ENCODE measurements around the gene OTUD6A.
A peak's percentile ranks its signal among the peaks of the same experiment; 100 is the strongest.

Gene OTUD6A

DNA sequence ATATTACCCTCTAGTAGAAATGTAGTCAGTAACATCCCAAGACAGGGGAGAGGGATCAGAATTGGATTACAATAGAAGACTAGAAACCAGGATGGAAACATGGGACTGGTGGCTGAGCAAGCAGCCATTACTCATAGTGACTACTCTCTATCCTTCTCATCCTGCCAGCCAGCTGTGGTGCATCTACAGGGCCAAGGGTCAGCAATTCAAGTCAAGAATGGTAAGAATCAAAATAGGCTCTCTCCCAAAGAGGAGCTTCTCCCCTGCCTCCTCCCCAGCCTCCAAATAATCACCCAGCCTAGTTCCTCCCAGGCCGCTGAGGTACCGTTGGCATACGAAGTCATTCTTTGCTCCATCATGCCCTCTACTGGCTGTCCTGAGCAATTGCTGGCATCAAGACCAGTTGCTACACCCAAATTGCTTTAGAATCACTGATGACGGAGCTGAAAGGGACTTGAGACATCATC lies 31.9 kb upstream of the OTUD6A start:
- Histone ChIP-seq H3F3A (ENCODE audit: low read depth) (no peaks in the 10 kb centered on the region), H3K27me3 (ENCODE audit: insufficient read depth, low read length, poor library complexity, severe bottlenecking) (no peaks in the 10 kb centered on the region), H3K9me2 (replicated peaks; ENCODE audit: low read depth, low read length) (no peaks in the 10 kb centered on the region), H3K4me1 (ENCODE audit: insufficient read depth, low read length, poor library complexity, severe bottlenecking) (no peaks in the 10 kb centered on the region), H4K20me1 (ENCODE audit: insufficient read depth, low read length, poor library complexity, severe bottlenecking) (no peaks in the 10 kb centered on the region), H3K36me3 (ENCODE audit: insufficient read depth, low read length) (no peaks in the 10 kb centered on the region), H3K4me3 (ENCODE audit: low read length, poor library complexity, severe bottlenecking) (no peak overlapping the region), H3K9me3 (ENCODE audit: insufficient read depth, low read depth, low read length) (no peaks in the 10 kb centered on the region), H3K9ac (ENCODE audit: low read depth, low read length, poor library complexity, severe bottlenecking) (no peak overlapping the region), H3K4me2 (ENCODE audit: low read depth, low read length, poor library complexity, severe bottlenecking) (no peak overlapping the region), H2AFZ (ENCODE audit: low read length) (peak overlapping the region; percentile 65; the same call in 1 of the 2 replicates), H3K79me2 (ENCODE audit: insufficient read depth, low read length) (no peaks in the 10 kb centered on the region)
- TF ChIP-seq, protein P1, sequence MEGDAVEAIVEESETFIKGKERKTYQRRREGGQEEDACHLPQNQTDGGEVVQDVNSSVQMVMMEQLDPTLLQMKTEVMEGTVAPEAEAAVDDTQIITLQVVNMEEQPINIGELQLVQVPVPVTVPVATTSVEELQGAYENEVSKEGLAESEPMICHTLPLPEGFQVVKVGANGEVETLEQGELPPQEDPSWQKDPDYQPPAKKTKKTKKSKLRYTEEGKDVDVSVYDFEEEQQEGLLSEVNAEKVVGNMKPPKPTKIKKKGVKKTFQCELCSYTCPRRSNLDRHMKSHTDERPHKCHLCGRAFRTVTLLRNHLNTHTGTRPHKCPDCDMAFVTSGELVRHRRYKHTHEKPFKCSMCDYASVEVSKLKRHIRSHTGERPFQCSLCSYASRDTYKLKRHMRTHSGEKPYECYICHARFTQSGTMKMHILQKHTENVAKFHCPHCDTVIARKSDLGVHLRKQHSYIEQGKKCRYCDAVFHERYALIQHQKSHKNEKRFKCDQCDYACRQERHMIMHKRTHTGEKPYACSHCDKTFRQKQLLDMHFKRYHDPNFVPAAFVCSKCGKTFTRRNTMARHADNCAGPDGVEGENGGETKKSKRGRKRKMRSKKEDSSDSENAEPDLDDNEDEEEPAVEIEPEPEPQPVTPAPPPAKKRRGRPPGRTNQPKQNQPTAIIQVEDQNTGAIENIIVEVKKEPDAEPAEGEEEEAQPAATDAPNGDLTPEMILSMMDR (conservative IDR thresholded peaks at IDR 0.05; ENCODE audit: low read length) = peak; percentile 73
- no peak for TF ChIP-seq EZH2phosphoT487 (IDR thresholded peaks at IDR 0.05; ENCODE audit: borderline replicate concordance)

DNA sequence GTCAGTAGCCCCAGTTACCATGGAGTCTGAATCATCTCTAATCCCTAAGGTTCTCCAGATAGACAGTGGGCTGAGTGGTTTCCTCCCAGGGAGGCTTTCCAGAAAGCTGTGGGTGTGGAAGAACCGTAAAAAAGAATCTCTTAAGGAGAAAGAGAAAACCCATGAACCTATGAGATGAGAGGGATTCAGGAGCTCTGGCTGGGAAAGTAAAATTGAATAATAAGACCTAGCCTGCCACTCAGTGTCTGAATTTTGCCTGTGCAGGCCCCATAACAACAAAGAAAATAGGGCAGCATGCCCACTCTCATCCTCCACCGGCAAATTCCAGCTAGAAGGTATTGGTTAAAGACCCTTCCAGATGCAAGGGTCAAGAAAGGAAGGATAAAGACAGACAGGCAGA lies 29.5 kb upstream of the OTUD6A start:
- Histone ChIP-seq H3K79me2 (ENCODE audit: insufficient read depth, low read length) (no peaks in the 10 kb centered on the region), H3K4me3 (ENCODE audit: low read length, poor library complexity, severe bottlenecking) (no peak overlapping the region), H3K9me2 (replicated peaks; ENCODE audit: low read depth, low read length) (no peaks in the 10 kb centered on the region), H3K4me2 (ENCODE audit: low read depth, low read length, poor library complexity, severe bottlenecking) (no peak overlapping the region), H3K27me3 (ENCODE audit: insufficient read depth, low read length, poor library complexity, severe bottlenecking) (no peaks in the 10 kb centered on the region), H3K9me3 (ENCODE audit: insufficient read depth, low read depth, low read length) (no peaks in the 10 kb centered on the region), H3K36me3 (ENCODE audit: insufficient read depth, low read length) (no peaks in the 10 kb centered on the region), H2AFZ (ENCODE audit: low read length) (no peak overlapping the region), H4K20me1 (ENCODE audit: insufficient read depth, low read length, poor library complexity, severe bottlenecking) (no peaks in the 10 kb centered on the region), H3F3A (ENCODE audit: low read depth) (no peaks in the 10 kb centered on the region), H3K4me1 (ENCODE audit: insufficient read depth, low read length, poor library complexity, severe bottlenecking) (no peaks in the 10 kb centered on the region), H3K9ac (ENCODE audit: low read depth, low read length, poor library complexity, severe bottlenecking) (no peak overlapping the region)
- TF ChIP-seq EZH2phosphoT487 (IDR thresholded peaks at IDR 0.05; ENCODE audit: borderline replicate concordance) = no peak
- TF ChIP-seq, protein P1 (conservative IDR thresholded peaks at IDR 0.05; ENCODE audit: low read length) = no peak

DNA sequence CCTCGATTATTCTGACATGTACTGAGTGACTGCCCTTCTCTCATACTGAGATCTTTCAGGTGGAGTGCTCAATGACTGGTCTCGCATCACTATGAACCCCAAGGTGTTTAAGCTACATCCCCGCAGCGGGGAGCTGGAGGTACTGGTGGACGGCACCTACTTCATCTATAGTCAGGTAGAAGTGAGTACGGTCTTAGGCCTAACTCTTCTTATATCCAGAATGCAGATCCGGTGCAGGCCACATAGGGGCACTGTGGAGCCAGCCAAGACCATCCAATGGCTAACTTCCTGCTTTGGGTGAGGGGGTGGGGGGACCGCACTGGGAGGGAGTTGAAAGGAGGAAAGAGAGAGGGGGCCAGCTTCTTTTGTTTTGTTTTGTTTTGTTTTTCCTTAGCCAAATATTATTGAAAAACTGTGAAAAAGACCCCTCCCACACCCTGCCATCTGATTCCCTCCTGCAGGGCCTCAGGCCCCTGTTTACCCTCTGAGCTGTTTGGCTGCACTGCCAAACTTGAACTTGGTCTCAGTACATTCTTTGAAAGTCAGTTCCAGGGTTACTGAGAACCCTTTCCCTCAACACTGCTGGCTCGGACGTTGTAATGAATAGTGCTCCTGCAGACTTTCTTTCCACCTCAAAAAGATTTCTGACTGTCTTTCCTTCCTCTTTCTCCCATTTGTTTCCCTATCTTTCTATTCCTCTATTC lies 28.8 kb upstream of the OTUD6A start:
- no peaks in the 10 kb centered on the region for H3K4me1 ChIP-seq (ENCODE audit: insufficient read depth, low read length, poor library complexity, severe bottlenecking)
- H3K9ac ChIP-seq (ENCODE audit: low read depth, low read length, poor library complexity, severe bottlenecking) = no peak overlapping the region
- no peaks in the 10 kb centered on the region for H3K27me3 ChIP-seq (ENCODE audit: insufficient read depth, low read length, poor library complexity, severe bottlenecking)
- no peaks in the 10 kb centered on the region for H3K9me2 ChIP-seq (replicated peaks; ENCODE audit: low read depth, low read length)
- no peak overlapping the region for H3K4me3 ChIP-seq (ENCODE audit: low read length, poor library complexity, severe bottlenecking)
- no peak overlapping the region for H3K4me2 ChIP-seq (ENCODE audit: low read depth, low read length, poor library complexity, severe bottlenecking)
- H3K9me3 ChIP-seq (ENCODE audit: insufficient read depth, low read depth, low read length) = no peaks in the 10 kb centered on the region
- no peaks in the 10 kb centered on the region for H3K36me3 ChIP-seq (ENCODE audit: insufficient read depth, low read length)
- no peaks in the 10 kb centered on the region for H3K79me2 ChIP-seq (ENCODE audit: insufficient read depth, low read length)
- no peak for TF ChIP-seq EZH2phosphoT487 (IDR thresholded peaks at IDR 0.05; ENCODE audit: borderline replicate concordance)
- TF ChIP-seq, protein P1 (conservative IDR thresholded peaks at IDR 0.05; ENCODE audit: low read length) = peak; percentile 68
- no peaks in the 10 kb centered on the region for H4K20me1 ChIP-seq (ENCODE audit: insufficient read depth, low read length, poor library complexity, severe bottlenecking)
- H3F3A ChIP-seq (ENCODE audit: low read depth) = no peaks in the 10 kb centered on the region
- H2AFZ ChIP-seq (ENCODE audit: low read length) = peak overlapping the region; percentile 90

Measured in Loucy (cell line).